ENCODE data around the gene SYT7.

DNA sequence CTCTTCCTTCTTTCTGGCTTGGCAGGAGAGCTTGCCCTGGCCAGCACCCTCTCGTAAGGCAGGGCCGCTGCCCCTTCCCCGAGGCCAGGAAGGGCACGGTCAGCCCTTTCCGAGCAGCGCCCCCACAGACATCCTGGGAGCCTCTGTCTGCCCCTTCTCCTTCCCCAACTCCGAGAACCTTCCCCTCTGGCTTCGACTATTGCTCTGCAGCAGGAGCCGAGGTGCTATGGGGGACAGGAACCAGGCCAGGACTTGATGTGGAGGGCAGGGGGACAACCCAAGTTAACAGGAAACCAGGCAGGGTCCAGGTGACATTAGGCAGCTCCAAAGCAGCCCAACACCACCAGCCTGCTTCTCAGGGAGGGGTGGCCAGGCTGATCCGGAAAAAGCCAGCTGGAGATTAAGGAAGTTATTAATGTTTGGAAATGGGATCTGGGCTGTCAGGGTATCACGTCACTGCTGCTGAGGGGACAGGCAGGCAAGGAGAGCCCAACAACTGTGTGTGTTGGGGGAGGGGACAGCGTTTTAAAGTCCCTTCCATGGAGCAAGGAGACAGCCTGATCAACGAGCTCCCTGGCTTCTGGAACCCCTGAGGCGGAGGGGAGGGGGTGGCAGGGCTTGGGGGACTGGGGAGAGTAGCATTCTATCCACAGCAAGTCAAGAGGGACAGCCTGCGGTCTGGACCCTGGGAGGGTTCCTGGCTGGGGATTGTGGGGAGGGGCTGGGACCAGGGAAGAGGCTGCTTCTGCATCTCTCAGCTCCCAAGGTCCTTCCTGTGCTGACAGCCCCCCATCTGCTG lies 27.3 kb downstream of the SYT7 start:
- TF ChIP-seq CTCF (IDR thresholded peaks at IDR 0.05) (no peak), POLR2A (IDR thresholded peaks at IDR 0.05) (no peak)

Measured in testis (tissue), 2 donors.